Heart right ventricle (tissue), 16 donors: Measurements from ENCODE around the gene ALK. TPM values are rescaled to one million over a fixed set of nuclear protein-coding genes. Genes with fewer than 3 reads are reported as not detected.

ENCODE experiments used
- ATAC-seq, 8 donors: fragments of 200-7000 bp; cut with Tn5 transposase; one replicate each; pipeline ENCODE4 v1.9.1; 2020; ENCODE audit warnings: mild to moderate bottlenecking in 8 of 8, moderate library complexity in 8 of 8, moderate number of reproducible peaks in 1 of 8
- DNase-seq, 2 donors: peaks; one replicate each; pipeline ENCODE4 v3.0.0-alpha.2; 2020
- H3K27ac ChIP-seq, 10 donors: fragments of 200-600 bp; sonication (generic) in 2 of 10; one replicate each; pipeline versions ENCODE4 v1.5.0 to v1.8.0; 2020 to 2022; ENCODE audit warnings: mild to moderate bottlenecking in 3 of 10
- H3K27me3 ChIP-seq, 7 donors: fragments of 200-600 bp; one replicate each; pipeline ENCODE4 v1.8.0; 2021 to 2022; ENCODE audit warnings: mild to moderate bottlenecking in 2 of 7
- H3K36me3 ChIP-seq, 9 donors: fragments of 200-600 bp; sonication (generic) in 1 of 9; one replicate each; pipeline versions ENCODE4 v1.5.0 to v1.8.0; 2020 to 2022; ENCODE audit warnings: mild to moderate bottlenecking in 2 of 9
- H3K4me1 ChIP-seq, 9 donors: fragments of 200-600 bp; sonication (generic) in 1 of 9; one replicate each; pipeline versions ENCODE4 v1.5.0 to v1.8.0; 2020 to 2022; ENCODE audit warnings: mild to moderate bottlenecking in 4 of 9
- H3K4me3 ChIP-seq, 10 donors: fragments of 200-600 bp; sonication (generic) in 2 of 10; one replicate each; pipeline versions ENCODE4 v1.5.0 to v1.8.0; 2020 to 2022; ENCODE audit warnings: mild to moderate bottlenecking in 7 of 10, moderate library complexity in 2 of 10
- H3K9me3 ChIP-seq, 11 donors: fragments of 200-600 bp in 10 of 11; sonication (generic) in 2 of 11; one replicate each; pipeline versions ENCODE4 v1.5.0 to v1.8.0; 2013 to 2022; ENCODE audit warnings: mild to moderate bottlenecking in 2 of 11, control low read depth in 1 of 11, moderate library complexity in 1 of 11
- CTCF ChIP-seq, 9 donors: fragments of 200-600 bp; sonication (generic) in 2 of 9; IDR thresholded peaks; one replicate each; pipeline versions ENCODE4 v1.5.0 to v1.8.0; 2021 to 2022; ENCODE audit warnings: antibody characterized with exemption in 9 of 9, mild to moderate bottlenecking in 5 of 9, moderate library complexity in 1 of 9
- WGBS, 2 donors: extraction: QIAGEN DNeasy Blood & Tissue Kit; methylation state at CpG; one replicate each; pipeline ENCODE4 v1.1.7; 2013; ENCODE audit warnings: inconsistent platforms in 1 of 2; 5-methylcytosine and 5-hydroxymethylcytosine counted together
- intact Hi-C, 10 donors: fragments of 100-400 bp; cut with DNase I; formaldehyde crosslinking; loops; one replicate each; pipeline versions ENCODE4 v1.11.1 to v1.14.2; 2022
- polyA plus RNA-seq, 2 donors: library from polyadenylated mRNA; stranded (reverse); fragments of 200-250 nt; gene quantifications; one replicate each; pipeline ENCODE4 v1.2.3, GENCODE V29; 2013
- total RNA-seq, 10 donors: library from RNA; stranded (reverse); fragmentation: NEBNext Ultra II Directional in 3 of 10; extraction: Animal tissue kit (Norgen Biotek cat#: 25700) in 3 of 10; gene quantifications; one replicate each; pipeline versions ENCODE4 v1.2.1 to v1.2.4, GENCODE V29; 2021 to 2023
- donor health status: Arrhythmogenic right ventricular cardiomyopathy.
- donor health status: ischemic (EF 13 %, LVEDD 7.1; RV severe dilation, severe dysfunction).
- donor health status: healthy with polysubstance abuse.
- donor health status: DM: no; HTN: yes; CAD: no.
- donor health status: DM: no; HTN: no; CAD: no.
- donor health status: ischemic (EF 25% LVEDD 6.9; RV normal size, moderate dysfunction).
- donor health status: ischemic (EF 25% LVEDD 5.7; RV mildly dilated, moderate dysfunction).
- donor health status: healthy.
- donor health status: DM: yes; HTN: yes; CAD: no.
- donor health status: Ischemic cardiomyopathy.
- donor health status: ischemic (EF 35%, LVEDD 5.7; RV mildly dilated, moderate dysfunction).
- donor health status: nonischemic (EF 11% LVEDD 7.7; RV severe dilation, severe dysfunction).
- donor health status: DM: yes; HTN: yes; CAD: no.
- donor health status: PGD.
- donor health status: ischemic (EF 29% LVEDD 5.4; RV normal size, mild dysfunction).
- donor health status: nonischemic (EF 23%, LVEDD 6.1; RV moderate dilation, normal function).

ALK gene
- total and polyA plus RNA-seq, 12 donors, result 0.01 to 0.24 (median 0.08) TPM; not detected in 7

GRCh38 chr2:29368659-29369040, 552.7 kb downstream of the ALK start:
- H3K36me3 ChIP-seq, result no peaks in the 10 kb centered on the region
- H3K9me3 ChIP-seq, result no peaks in the 10 kb centered on the region
- no peak overlapping the region for H3K4me3 ChIP-seq
- TF ChIP-seq CTCF (IDR thresholded peaks at IDR 0.05), result no peak
- no peaks in the 10 kb centered on the region for H3K4me1 ChIP-seq
- no peak for ATAC-seq
- no peak for DNase-seq
- no peak overlapping the region for H3K27ac ChIP-seq
- 59 to 84% methylated on average over 3 of the region's 3 CpGs for WGBS, 2 donors
- peaks cover 0 to 12% (median 0%) of the 10 kb centered on the region in 7 donors for H3K27me3 ChIP-seq
- intact Hi-C loops, result no loop called here

GRCh38 chr2:29367986-29368658, 553.3 kb downstream of the ALK start:
- H3K4me3 ChIP-seq, result no peak overlapping the region
- DNase-seq (no peak), ATAC-seq (no peak)
- H3K27ac ChIP-seq, result no peak overlapping the region
- TF ChIP-seq CTCF (IDR thresholded peaks at IDR 0.05), result no peak
- H3K4me1 ChIP-seq, result no peaks in the 10 kb centered on the region
- H3K27me3 ChIP-seq, result peaks cover 0 to 12% (median 0%) of the 10 kb centered on the region in 7 donors
- no peaks in the 10 kb centered on the region for H3K9me3 ChIP-seq
- intact Hi-C loops, result no loop called here
- H3K36me3 ChIP-seq, result no peaks in the 10 kb centered on the region
- WGBS, 2 donors, result 73 to 75% methylated on average over 3 of the region's 3 CpGs

- no peak overlapping the region for H3K4me3 ChIP-seq
- 85 to 90% methylated on average over 2 of the region's 2 CpGs for WGBS, 2 donors
Observed at GRCh38 chr2:29363111-29363510, 558.3 kb downstream of the ALK start.

GRCh38 chr2:29361231-29361630, 560.2 kb downstream of the ALK start:
- 67 to 74% methylated on average over 6 of the region's 6 CpGs for WGBS, 2 donors
- Histone ChIP-seq H3K4me1 (no peaks in the 10 kb centered on the region), H3K36me3 (no peaks in the 10 kb centered on the region), H3K9me3 (no peaks in the 10 kb centered on the region), H3K4me3 (no peak overlapping the region), H3K27me3 (peaks cover 0 to 12% (median 0%) of the 10 kb centered on the region in 7 donors), H3K27ac (no peak overlapping the region)
- DNase-seq (no peak), ATAC-seq (no peak)
- intact Hi-C loops, result no loop called here
- TF ChIP-seq CTCF (IDR thresholded peaks at IDR 0.05), result no peak

More at GRCh38 chr2:29363111-29363510, 558.3 kb downstream of the ALK start:
- DNase-seq (no peak), ATAC-seq (no peak)
- no peaks in the 10 kb centered on the region for H3K36me3 ChIP-seq
- TF ChIP-seq CTCF (IDR thresholded peaks at IDR 0.05), result no peak
- no peak overlapping the region for H3K27ac ChIP-seq
- peaks cover 0 to 12% (median 0%) of the 10 kb centered on the region in 7 donors for H3K27me3 ChIP-seq
- H3K4me1 ChIP-seq, result no peaks in the 10 kb centered on the region
- intact Hi-C loops, result no loop called here
- H3K9me3 ChIP-seq, result no peaks in the 10 kb centered on the region
